Activated CD8-positive, alpha-beta T cell treated with anti-CD3 and anti-CD28 coated beads for 36 hours (primary cell): ENCODE measurements around the gene RPS6KA3. TPM values are rescaled to one million over a fixed set of nuclear protein-coding genes. Genes with fewer than 3 reads are reported as not detected.
A peak's percentile ranks its signal among the peaks of the same experiment; 100 is the strongest.

Experiments used
- ATAC-seq: fragments of 200-7000 bp; cut with Tn5 transposase; one replicate; pipeline ENCODE4 v1.10.0; 2021; ENCODE audit warnings: mild to moderate bottlenecking, moderate library complexity
- CTCF ChIA-PET: fragments of 350-600 bp; sonication (Branson Sonifier 250); formaldehyde crosslinking; loops from one replicate; lab custom pipeline; 2021; ENCODE audit warnings: antibody characterized with exemption; lab: Charles Lee
- POLR2A ChIA-PET: fragments of 350-600 bp; sonication (Branson Sonifier 250); formaldehyde crosslinking; loops from one replicate; lab custom pipeline; 2021; ENCODE audit warnings: antibody characterized with exemption; lab: Charles Lee
- DNase-seq: peaks from one replicate; pipeline ENCODE4 v3.0.0-alpha.2; 2020
- H3K27ac Mint-ChIP-seq: one replicate; pipeline ENCODE4 v1.8.0; 2021; ENCODE audit warnings: mild to moderate bottlenecking, mixed read lengths
- H3K27me3 Mint-ChIP-seq: one replicate; pipeline ENCODE4 v1.8.0; 2021; ENCODE audit warnings: mixed read lengths
- H3K36me3 Mint-ChIP-seq: one replicate; pipeline ENCODE4 v1.8.0; 2021; ENCODE audit warnings: low read depth, mixed read lengths
- H3K4me1 Mint-ChIP-seq: one replicate; pipeline ENCODE4 v1.8.0; 2021; ENCODE audit warnings: low read depth, mixed read lengths
- H3K4me3 Mint-ChIP-seq: one replicate; pipeline ENCODE4 v1.8.0; 2021; ENCODE audit warnings: mild to moderate bottlenecking, moderate library complexity, mixed read lengths
- H3K9me3 Mint-ChIP-seq: one replicate; pipeline ENCODE4 v1.8.0; 2021; ENCODE audit warnings: mixed read lengths
- CTCF ChIP-seq: fragments of 200-600 bp; IDR thresholded peaks from one replicate; pipeline ENCODE4 v1.8.0; 2022; ENCODE audit warnings: antibody characterized with exemption, mild to moderate bottlenecking
- intact Hi-C: fragments of 100-400 bp; cut with micrococcal nuclease; formaldehyde crosslinking; loops from one replicate; pipeline ENCODE4 v1.10.0; 2022
- total RNA-seq, 2 experiments: library from RNA; stranded (reverse); gene quantifications; one replicate each; pipeline ENCODE4 v1.2.3, GENCODE V29; 2021

Gene RPS6KA3
- total RNA-seq, 2 experiments from 2014 or later: 52.6 to 56.9 TPM

GRCh38 chrX:20221902-20222301 lies 44.8 kb downstream of the RPS6KA3 start:
- ATAC-seq: no peak
- CTCF ChIA-PET: no interaction called here
- intact Hi-C loops: no loop called here
- Mint-ChIP-seq H3K27ac (peak overlapping the region; percentile 68), H3K4me1 (peaks cover 71% of the 10 kb centered on the region), H3K9me3 (peaks cover 1% of the 10 kb centered on the region), H3K4me3 (no peak overlapping the region), H3K36me3 (peaks cover 17% of the 10 kb centered on the region), H3K27me3 (no peaks in the 10 kb centered on the region)
- DNase-seq: no peak
- POLR2A ChIA-PET: no interaction called here
- no peak for TF ChIP-seq CTCF

- Mint-ChIP-seq H3K4me1 (peaks cover 61% of the 10 kb centered on the region), H3K4me3 (no peak overlapping the region), H3K27me3 (no peaks in the 10 kb centered on the region), H3K27ac (no peak overlapping the region), H3K9me3 (peaks cover 1% of the 10 kb centered on the region), H3K36me3 (peaks cover 11% of the 10 kb centered on the region)
- no peak for ATAC-seq
- intact Hi-C loops: no loop called here
- no peak for DNase-seq
- ChIA-PET CTCF (interaction anchor here (1.0 to 1.1 kb wide), 2 partner anchors 23 to 302 kb away, joined by 3 read pairs; no protein-coding TSS in a partner anchor), POLR2A (no interaction called here)
- no peak for TF ChIP-seq CTCF
Observed at GRCh38 chrX:20218836-20219505, 47.7 kb downstream of the RPS6KA3 start.

- Mint-ChIP-seq H3K27me3 (no peaks in the 10 kb centered on the region), H3K9me3 (peaks cover 1% of the 10 kb centered on the region), H3K4me1 (peaks cover 62% of the 10 kb centered on the region), H3K27ac (no peak overlapping the region), H3K36me3 (peaks cover 12% of the 10 kb centered on the region), H3K4me3 (no peak overlapping the region)
- CTCF ChIA-PET: no interaction called here
- TF ChIP-seq CTCF: no peak
- DNase-seq (no peak), ATAC-seq (no peak)
- POLR2A ChIA-PET: no interaction called here
- intact Hi-C loops: no loop called here
Observed at GRCh38 chrX:20217906-20218305, 48.8 kb downstream of the RPS6KA3 start.

GRCh38 chrX:20217271-20217670 lies 49.4 kb downstream of the RPS6KA3 start:
- DNase-seq (no peak), ATAC-seq (no peak)
- no peaks in the 10 kb centered on the region for H3K27me3 Mint-ChIP-seq
- H3K4me1 Mint-ChIP-seq: peaks cover 68% of the 10 kb centered on the region
- H3K9me3 Mint-ChIP-seq: peaks cover 1% of the 10 kb centered on the region
- H3K4me3 Mint-ChIP-seq: no peak overlapping the region
- intact Hi-C loops: no loop called here
- H3K36me3 Mint-ChIP-seq: peaks cover 16% of the 10 kb centered on the region
- ChIA-PET CTCF (no interaction called here), POLR2A (no interaction called here)
- no peak for TF ChIP-seq CTCF
- peak overlapping the region; percentile 40 for H3K27ac Mint-ChIP-seq

- Mint-ChIP-seq H3K36me3 (peaks cover 12% of the 10 kb centered on the region), H3K4me1 (peaks cover 72% of the 10 kb centered on the region), H3K4me3 (no peak overlapping the region), H3K27me3 (no peaks in the 10 kb centered on the region), H3K9me3 (no peaks in the 10 kb centered on the region), H3K27ac (no peak overlapping the region)
- intact Hi-C loops: no loop called here
- ChIA-PET CTCF (no interaction called here), POLR2A (no interaction called here)
- no peak for ATAC-seq
- TF ChIP-seq CTCF: no peak
- DNase-seq: no peak
Observed at GRCh38 chrX:20215565-20215964, 51.1 kb downstream of the RPS6KA3 start.
